NCI-H82 treated with DMSO at 0.1 percent for 48 hours (cell line): ENCODE measurements around the gene FBLN2.

ENCODE experiments used
- DNase-seq: peaks from one replicate; lab custom pipeline; 2025; ENCODE audit not compliant: unreplicated experiment; lab: John Stamatoyannopoulos, UW

The FBLN2 gene

GRCh38 chr3:13638927-13639326 is 90.0 kb downstream of the FBLN2 start:
- DNase-seq, result no peak

GRCh38 chr3:13642597-13642996 is 93.7 kb downstream of the FBLN2 start:
- no peak for DNase-seq

- DNase-seq, result no peak
These were observed 95.6 kb downstream of the FBLN2 start for GRCh38 chr3:13644341-13645117.

- no peak for DNase-seq
These were observed 97.1 kb downstream of the FBLN2 start for GRCh38 chr3:13645801-13646637.

GRCh38 chr3:13647298-13648059 is 98.6 kb downstream of the FBLN2 start:
- DNase-seq, result no peak

- DNase-seq, result peak; percentile 2
These were observed 99.4 kb downstream of the FBLN2 start for GRCh38 chr3:13648060-13649001.

GRCh38 chr3:13650210-13651056 is 101.5 kb downstream of the FBLN2 start:
- no peak for DNase-seq

- DNase-seq, result no peak
These were observed 102.1 kb downstream of the FBLN2 start for GRCh38 chr3:13651057-13651400.

- no peak for DNase-seq
These were observed 103.0 kb downstream of the FBLN2 start for GRCh38 chr3:13651775-13652428.

GRCh38 chr3:13652728-13653127 is 103.8 kb downstream of the FBLN2 start:
- DNase-seq, result no peak

GRCh38 chr3:13653631-13654279 is 104.8 kb downstream of the FBLN2 start:
- DNase-seq, result no peak

- no peak for DNase-seq
These were observed 105.6 kb downstream of the FBLN2 start for GRCh38 chr3:13654330-13655060.

- no peak for DNase-seq
These were observed 106.4 kb downstream of the FBLN2 start for GRCh38 chr3:13655061-13655913.

- DNase-seq, result no peak
These were observed 107.8 kb downstream of the FBLN2 start for GRCh38 chr3:13656584-13657301.

- DNase-seq, result no peak
These were observed 108.9 kb downstream of the FBLN2 start for GRCh38 chr3:13657660-13658435.

- no peak for DNase-seq
These were observed 109.8 kb downstream of the FBLN2 start for GRCh38 chr3:13658681-13659080.
